Thoracic aorta (tissue), 2 donors: Measurements from ENCODE around the gene PROZ. TPM values are rescaled to one million over a fixed set of nuclear protein-coding genes. Genes with fewer than 3 reads are reported as not detected.

Source experiments
- ATAC-seq: fragments of 150-250 bp; one replicate; pipeline ENCODE4 v1.8.0; 2017; ENCODE audit warnings: low read depth; ENCODE audit not compliant: insufficient number of reproducible peaks, low FRiP score
- DNase-seq: peaks from one replicate; pipeline ENCODE4 v3.0.0-alpha.2; 2020; ENCODE audit warnings: low spot score
- H3K27ac ChIP-seq, 2 donors: fragments of 200-600 bp; sonication (generic); 1 replicate in 1 of 2; 2 replicates in 1 of 2; pipeline ENCODE4 v1.5.1; 2016; ENCODE audit warnings: mild to moderate bottlenecking in 2 of 2, moderate library complexity in 2 of 2
- H3K27me3 ChIP-seq: fragments of 200-600 bp; sonication (generic); replicated peaks from 2 replicates; pipeline ENCODE4 v1.6.0; 2016; ENCODE audit warnings: mild to moderate bottlenecking; ENCODE audit not compliant: insufficient read depth
- H3K36me3 ChIP-seq: fragments of 200-600 bp; sonication (generic); one replicate; pipeline ENCODE4 v1.5.1; 2016
- H3K4me1 ChIP-seq, 2 donors: fragments of 200-600 bp; sonication (generic); 1 replicate in 1 of 2; 2 replicates in 1 of 2; pipeline versions ENCODE4 v1.5.1 to v1.6.0; 2016; ENCODE audit warnings: low read depth in 2 of 2, mild to moderate bottlenecking in 1 of 2; ENCODE audit not compliant: control insufficient read depth in 1 of 2
- H3K4me3 ChIP-seq: fragments of 200-600 bp; sonication (generic); 2 replicates; pipeline ENCODE4 v1.5.1; 2016; ENCODE audit warnings: mild to moderate bottlenecking
- H3K9me3 ChIP-seq: fragments of 200-600 bp; sonication (generic); 2 replicates; pipeline ENCODE4 v1.5.1; 2016
- CTCF ChIP-seq: fragments of 200-600 bp; sonication (generic); IDR thresholded peaks from one replicate; pipeline ENCODE4 v1.5.1; 2019; ENCODE audit warnings: antibody characterized with exemption
- total RNA-seq, 2 donors: library from RNA; depleted of rRNA; stranded (reverse); fragments of >200 nt; gene quantifications; one replicate each; pipeline versions ENCODE4 v1.1.0 to v1.2.3, GENCODE V29; 2016

Gene PROZ
- total RNA-seq, 2 donors from 2014 or later = not detected

GRCh38 chr13:113203507-113204377 lies 45.3 kb downstream of the PROZ start:
- H3K36me3 ChIP-seq = peaks cover 16% of the 10 kb centered on the region
- peaks cover 12 to 51% of the 10 kb centered on the region in 2 donors for H3K4me1 ChIP-seq
- no peak for TF ChIP-seq CTCF
- H3K27me3 ChIP-seq = no peaks in the 10 kb centered on the region
- DNase-seq = no peak
- ATAC-seq = no peak
- no peak overlapping the region for H3K27ac ChIP-seq
- no peaks in the 10 kb centered on the region for H3K9me3 ChIP-seq
- no peak overlapping the region for H3K4me3 ChIP-seq

DNA sequence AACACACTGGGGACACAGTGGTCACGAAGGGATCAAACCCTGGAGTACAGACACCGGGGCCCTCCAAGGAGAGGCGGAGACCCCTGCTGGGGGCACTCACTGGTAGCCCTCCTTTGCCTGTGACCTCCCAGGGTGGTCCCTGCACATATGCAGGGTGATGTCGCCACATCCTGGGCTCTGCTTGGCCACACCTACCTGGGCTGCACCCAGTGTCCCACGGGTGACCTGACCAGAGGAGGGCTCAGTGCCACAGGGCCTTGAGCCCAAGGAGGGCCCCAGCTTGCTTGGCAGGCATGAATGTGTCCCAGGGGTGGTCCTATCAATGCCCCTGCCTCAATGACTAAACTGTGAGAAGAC lies 45.9 kb downstream of the PROZ start:
- H3K4me3 ChIP-seq = no peak overlapping the region
- no peaks in the 10 kb centered on the region for H3K27me3 ChIP-seq
- ATAC-seq (no peak), DNase-seq (no peak)
- no peak overlapping the region for H3K27ac ChIP-seq
- TF ChIP-seq CTCF = no peak
- peaks cover 12 to 51% of the 10 kb centered on the region in 2 donors for H3K4me1 ChIP-seq
- H3K36me3 ChIP-seq = peaks cover 10% of the 10 kb centered on the region
- no peaks in the 10 kb centered on the region for H3K9me3 ChIP-seq

DNA sequence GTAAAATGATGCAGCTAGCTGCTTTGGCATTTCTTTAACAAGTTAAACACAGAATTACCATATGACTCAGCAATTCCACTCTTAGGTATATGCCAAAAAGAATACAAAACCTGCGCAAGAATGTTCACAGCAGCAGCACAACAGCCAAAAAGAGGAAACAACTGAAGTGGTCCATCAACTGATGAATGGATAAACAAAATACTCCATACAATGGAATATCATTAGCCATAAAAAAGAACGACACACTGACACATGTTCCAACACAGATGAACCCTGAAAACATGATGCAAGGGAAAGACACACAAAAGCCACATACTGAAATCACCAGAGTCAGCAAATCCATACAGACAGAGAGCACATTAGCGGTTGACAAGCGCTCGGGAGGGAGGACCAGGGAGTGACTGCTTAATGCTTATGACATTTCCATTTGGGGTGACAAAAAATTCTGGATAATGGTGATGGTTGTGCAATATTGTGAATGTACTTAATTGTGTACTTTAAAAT lies 47.0 kb downstream of the PROZ start:
- no peaks in the 10 kb centered on the region for H3K27me3 ChIP-seq
- peaks cover 13 to 54% of the 10 kb centered on the region in 2 donors for H3K4me1 ChIP-seq
- no peak overlapping the region for H3K27ac ChIP-seq
- H3K4me3 ChIP-seq = no peak overlapping the region
- no peak for TF ChIP-seq CTCF
- no peak for DNase-seq
- H3K36me3 ChIP-seq = no peaks in the 10 kb centered on the region
- ATAC-seq = no peak
- H3K9me3 ChIP-seq = no peaks in the 10 kb centered on the region

DNA sequence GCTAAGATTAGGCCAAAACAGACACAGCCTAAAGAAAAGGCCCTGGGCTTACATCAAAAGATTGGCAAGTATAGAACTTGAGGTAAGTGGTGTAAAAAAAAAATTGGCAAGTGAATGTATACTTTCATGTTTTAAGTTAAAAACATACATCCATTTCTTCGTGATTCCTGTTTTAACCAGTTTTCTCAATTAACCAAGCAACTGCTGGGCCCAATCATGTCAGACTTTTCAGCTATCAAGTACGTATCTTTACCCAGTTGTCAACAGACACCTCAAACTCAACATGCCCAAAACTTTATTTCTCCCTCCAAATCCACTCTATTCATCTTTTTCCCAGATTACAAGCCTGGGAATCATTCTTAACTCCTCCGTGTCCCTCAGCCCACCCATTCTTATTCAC lies 49.0 kb downstream of the PROZ start:
- DNase-seq (no peak), ATAC-seq (no peak)
- Histone ChIP-seq H3K4me1 (peaks cover 23 to 69% of the 10 kb centered on the region in 2 donors), H3K9me3 (no peaks in the 10 kb centered on the region), H3K27me3 (no peaks in the 10 kb centered on the region), H3K36me3 (no peaks in the 10 kb centered on the region), H3K27ac (peak overlapping the region; percentile 97 to 98), H3K4me3 (peak overlapping the region; percentile 82)
- no peak for TF ChIP-seq CTCF

- ATAC-seq = peak; percentile 9
- no peak for DNase-seq
Measured at GRCh38 chr13:113207890-113208420, 49.5 kb downstream of the PROZ start.

More at GRCh38 chr13:113207890-113208420, 49.5 kb downstream of the PROZ start:
- no peak for TF ChIP-seq CTCF
- Histone ChIP-seq H3K4me3 (peak overlapping the region; percentile 82), H3K27ac (peak overlapping the region; percentile 97 to 98), H3K4me1 (peaks cover 23 to 67% of the 10 kb centered on the region in 2 donors), H3K9me3 (no peaks in the 10 kb centered on the region), H3K36me3 (no peaks in the 10 kb centered on the region), H3K27me3 (no peaks in the 10 kb centered on the region)
